NCI-H1930 (cell line): ENCODE results near the gene ARHGAP18.

Experiments used
- DNase-seq, 2 experiments: peaks; one replicate each; lab custom pipeline; 2025; lab: John Stamatoyannopoulos, UW

ARHGAP18 gene

DNA sequence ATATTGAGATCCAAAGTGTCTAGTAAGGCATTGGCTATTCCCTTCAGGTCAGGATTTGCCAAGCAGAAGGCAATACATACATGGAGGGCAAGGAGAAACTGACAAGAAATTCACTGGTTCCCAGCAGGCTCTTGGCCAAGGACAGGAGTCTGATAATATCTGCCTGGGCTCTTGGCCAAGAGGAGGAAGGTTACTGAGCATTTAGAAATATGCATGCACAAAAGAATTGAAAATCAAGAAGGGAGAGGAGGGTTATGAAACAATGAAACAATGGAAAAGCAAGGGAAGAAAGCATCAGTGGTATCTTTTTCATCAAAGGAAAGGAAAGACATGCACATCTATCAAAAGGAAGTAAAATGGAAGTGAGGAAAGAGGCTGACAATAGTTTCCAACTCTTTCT is 42.4 kb downstream of the ARHGAP18 start:
- no peak for DNase-seq

DNA sequence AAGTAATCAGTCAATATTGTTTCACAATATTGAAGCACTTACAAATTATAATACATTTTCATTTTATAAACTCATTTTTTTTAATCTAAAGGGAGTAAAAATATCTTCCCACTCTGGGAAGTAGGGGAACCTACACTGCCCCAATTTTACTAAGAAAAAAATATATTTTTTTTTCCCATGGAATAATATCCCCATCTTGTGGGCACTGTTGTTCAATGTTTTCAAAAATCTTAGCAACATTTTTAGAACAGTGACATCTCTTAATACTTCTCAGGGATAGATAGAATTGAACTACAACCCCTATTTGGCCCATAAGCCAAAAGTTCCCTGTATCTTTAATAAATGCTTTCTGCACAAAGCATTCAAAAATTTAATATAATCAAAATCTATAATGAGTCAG is 42.9 kb downstream of the ARHGAP18 start:
- no peak for DNase-seq

DNA sequence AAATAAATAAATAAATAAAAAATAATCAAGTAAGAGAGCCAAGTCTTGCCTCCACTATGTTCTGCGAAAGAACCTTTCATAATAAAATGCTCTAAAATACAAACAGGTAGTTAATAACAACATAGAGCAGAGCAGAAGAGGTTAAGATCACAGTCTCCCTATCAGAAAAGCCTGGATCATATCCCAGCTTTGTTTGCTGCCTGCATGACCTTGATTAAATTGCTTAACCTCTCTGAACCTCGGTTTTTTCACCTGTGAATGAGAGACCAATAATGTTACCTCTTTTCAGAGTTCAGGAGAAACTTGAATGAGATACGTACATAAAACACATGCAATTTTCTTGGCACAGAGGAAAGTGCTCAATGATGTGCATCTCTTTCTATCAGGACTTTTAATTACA is 44.4 kb downstream of the ARHGAP18 start:
- no peak for DNase-seq

DNA sequence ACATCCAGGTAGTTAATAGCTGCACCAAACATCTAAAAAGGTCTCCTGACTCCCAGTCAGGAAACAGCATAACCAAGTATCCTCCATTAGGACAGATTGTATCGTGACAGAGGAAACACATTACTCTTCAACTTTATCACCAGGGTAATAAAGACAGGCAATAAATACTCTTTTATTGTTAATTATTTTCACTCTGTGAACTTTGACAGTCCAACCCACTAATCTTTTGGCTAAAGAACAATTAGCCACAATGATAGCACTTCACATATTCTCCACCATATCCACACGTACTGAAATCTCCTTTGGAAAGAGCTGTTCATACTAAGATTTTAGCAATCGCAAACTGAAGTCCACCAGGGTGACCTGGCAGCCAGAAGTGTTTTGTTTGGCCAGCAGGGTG is 46.4 kb downstream of the ARHGAP18 start:
- DNase-seq, result no peak

DNA sequence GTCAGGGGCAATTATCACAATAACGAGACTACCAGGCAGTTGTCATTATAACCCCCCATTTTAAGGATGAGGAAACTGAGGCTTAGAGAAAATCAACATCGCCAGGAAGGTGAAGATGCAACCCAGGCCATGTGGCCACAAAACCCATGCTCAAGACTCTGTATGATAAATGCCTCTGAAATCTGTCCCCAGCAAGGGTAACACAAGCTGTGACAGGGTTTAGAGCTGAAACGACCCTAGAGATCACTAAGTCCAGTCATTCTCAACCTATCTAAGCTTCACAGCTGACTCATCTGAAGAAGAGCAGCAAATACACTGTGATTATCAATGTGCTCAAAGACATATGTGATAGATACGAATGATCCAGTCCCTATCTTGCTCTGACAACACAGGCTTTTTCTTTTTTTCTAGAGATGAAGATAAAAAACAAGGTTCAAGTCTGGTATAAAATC is 47.0 kb downstream of the ARHGAP18 start:
- no peak for DNase-seq

DNA sequence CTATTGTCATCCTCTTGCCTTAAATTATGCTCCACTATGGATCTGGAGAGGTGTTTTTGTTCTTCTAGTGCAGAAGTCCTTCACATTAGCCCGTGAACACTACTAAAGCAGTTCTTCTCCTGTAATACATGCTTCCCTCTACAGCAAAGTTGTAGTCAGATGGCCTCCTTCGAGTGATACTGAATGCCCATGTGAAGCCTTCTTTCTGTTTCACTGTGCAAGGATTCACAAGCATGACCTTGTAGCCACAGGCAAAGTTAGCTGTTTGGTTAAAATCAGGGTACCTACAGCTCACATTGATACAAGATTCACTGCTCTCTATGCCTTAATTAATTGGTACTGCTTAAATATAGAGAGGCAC is 47.6 kb downstream of the ARHGAP18 start:
- no peak for DNase-seq

DNA sequence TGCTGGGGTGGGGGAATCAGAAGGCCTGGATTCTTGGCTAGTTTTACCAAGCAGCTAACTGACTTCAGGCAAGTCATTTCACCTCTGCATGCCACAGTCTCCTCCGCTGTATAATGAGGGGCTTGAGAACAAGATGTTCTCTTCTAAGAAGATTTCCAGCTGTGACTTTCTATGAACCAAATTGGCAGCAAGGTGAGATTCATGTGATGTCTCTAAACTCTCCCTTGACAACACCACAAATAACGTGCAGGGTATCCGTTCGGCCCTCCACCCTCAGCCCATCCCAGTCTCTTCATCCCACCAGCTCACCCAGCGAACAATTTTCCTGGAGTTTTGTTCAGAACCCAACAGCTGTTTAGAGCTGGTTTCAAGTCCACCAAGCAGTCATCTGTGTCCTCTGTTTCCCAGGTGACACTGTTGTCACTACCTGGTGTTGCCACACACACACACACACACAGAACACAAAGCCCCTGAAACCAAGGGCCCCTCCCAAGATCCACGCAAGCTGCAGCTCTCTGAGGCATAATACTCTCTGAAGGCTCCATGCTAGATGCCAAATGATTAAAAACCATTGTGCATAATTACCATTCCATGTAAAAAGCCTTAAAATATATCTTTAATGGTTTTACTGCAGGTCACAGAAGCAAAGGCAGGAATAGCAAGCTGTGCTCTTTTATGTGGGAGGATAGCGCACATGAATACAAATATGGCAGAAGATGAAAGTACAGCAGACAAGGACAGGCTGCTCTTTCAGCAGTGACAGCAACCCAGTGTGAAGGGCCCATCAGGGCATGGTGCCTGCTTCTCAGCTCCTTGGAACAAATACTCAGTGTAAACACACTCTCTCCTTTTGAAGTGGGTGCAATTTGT is 48.2 kb downstream of the ARHGAP18 start:
- DNase-seq, result no peak

DNA sequence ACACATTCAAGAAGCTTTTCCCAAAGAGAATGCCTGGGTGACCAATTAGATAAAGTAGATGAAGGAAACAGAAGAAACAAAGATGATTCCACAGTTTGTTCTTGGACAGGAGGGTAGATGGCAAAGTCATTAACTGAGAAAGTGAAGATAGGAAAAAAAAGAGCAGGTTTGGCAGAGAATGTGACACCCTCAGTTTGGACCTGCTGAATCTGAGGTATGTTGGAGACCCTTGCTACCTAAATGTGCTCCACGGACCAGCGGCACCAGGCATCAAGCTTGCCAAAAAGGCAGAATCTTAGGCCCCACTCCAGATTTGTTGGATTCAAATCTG is 49.7 kb downstream of the ARHGAP18 start:
- DNase-seq, result no peak

DNA sequence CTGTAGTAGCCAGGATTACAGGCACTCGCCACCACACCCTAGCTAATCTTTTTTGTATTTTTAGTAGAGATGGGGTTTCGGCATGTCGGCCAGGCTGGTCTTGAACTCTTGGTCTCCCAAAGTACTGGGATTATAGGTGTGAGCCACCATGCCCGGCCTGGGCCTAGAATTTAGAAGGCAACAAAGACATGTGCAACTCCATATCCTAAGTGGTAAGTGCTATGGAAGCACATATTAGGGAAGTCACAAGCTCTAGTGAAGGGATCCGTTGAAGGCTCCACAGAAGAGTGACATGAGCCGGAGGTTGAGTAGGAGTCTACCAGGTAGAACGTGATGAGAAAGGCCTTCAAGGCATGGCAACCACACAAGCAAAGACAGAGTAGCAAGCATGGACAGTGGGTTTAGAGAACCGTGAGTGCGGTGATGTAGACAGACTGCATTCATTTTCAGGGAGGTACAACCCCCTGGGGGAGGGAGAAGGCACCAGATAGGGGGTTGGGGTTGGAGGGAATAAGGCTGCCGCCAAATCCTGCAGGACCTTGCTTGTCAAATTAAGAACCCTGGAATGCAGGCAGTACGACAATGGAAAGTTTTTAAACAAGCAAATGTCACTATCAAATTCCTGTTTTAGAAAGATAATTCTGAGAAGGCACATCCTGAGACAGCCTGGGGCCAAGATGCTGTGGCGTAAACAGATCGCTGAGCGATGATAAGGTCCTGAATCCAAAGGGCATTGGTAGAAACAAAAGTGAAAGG is 50.2 kb downstream of the ARHGAP18 start:
- no peak for DNase-seq

DNA sequence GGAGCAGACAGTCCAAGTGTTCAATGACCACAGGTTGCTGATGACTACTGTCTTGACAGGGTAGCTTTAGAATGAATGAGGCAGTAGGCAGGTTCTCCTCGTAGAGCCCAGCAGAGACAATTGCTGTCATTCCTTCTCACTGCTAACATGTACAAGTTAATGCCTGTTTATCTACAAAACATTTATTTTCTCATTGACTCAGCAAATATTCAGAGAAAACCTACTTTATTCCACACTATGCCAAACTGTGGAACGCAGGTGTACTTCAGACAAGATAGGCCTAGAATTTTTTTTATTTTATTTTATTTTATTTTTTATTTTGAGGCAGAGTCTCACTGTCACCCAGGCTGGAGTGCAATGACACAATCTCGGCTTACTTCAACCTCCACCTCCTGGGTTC is 50.8 kb downstream of the ARHGAP18 start:
- no peak for DNase-seq

DNA sequence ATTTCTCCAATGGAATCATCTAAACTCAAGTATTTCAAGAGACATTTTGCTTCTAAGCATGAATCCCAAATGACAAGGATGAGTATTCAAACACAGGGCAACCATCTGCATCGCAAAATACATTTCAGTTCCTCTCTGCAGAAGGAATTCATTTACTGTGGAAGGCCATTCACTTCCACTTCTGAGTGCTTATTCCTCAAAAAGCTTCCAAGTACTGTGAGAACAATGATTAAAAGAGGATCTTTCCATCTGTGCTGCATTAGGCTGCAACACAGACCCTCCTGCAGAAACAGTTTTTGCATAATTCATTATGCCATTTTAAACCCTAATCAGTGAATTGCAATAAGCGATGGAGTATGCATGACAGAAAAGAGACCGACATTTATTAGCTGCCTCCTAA is 52.5 kb downstream of the ARHGAP18 start:
- no peak for DNase-seq

DNA sequence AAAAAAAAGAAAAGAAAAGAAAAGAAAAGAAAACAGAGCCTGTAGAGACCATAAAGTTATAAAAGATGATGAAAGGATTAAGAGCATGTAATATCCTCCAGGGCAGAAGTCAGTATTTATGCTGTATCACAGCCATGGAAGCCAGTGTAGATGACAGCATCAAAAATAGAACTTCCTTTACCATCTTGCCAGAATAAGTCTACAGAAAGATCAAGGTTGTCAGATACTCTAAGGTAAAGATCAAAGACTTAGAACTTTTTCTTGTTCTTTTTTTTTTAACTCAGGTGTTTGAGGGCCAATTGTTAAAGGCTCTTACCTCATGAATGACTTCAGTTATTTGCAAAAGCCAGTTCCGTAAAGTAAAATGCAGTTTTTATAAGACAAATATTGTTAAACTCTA is 54.6 kb downstream of the ARHGAP18 start:
- DNase-seq, result no peak

DNA sequence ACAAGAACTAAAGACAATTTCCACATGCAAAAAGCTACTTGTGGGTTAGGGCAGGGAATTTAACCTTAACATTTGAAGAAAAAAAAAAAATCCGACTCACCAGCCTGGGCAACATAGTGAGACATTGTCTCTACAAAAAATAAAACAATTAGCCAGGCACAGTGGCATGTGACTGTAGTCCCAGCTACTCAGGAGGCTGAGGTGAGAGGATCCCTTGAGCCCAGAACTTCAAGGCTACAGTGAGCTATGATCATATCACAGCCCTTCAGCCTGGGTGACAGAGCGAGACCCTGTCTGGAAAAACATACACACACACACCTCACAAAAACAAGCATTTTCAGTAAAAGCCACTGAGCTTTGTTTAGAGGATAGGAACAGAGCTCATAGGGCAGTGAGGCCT is 56.2 kb downstream of the ARHGAP18 start:
- DNase-seq, result no peak

DNA sequence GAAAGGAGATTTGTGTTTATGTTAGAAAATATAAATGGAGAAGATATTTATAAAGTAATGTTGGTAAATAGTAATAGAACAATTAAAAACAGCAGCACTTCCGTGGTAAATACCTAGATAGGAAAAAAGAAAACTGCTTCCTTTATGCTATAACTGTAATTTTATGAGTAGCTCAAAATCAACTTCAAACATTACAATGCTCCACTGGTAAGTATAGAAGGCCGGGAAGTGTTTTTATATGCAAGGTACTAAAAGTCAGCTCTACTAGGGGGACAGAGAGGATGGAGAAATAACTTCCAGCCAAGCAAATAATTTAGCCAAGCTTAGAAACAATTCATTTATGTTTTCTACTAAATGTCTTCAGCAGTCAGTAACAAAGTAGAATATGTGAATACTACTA is 56.7 kb downstream of the ARHGAP18 start:
- no peak for DNase-seq

DNA sequence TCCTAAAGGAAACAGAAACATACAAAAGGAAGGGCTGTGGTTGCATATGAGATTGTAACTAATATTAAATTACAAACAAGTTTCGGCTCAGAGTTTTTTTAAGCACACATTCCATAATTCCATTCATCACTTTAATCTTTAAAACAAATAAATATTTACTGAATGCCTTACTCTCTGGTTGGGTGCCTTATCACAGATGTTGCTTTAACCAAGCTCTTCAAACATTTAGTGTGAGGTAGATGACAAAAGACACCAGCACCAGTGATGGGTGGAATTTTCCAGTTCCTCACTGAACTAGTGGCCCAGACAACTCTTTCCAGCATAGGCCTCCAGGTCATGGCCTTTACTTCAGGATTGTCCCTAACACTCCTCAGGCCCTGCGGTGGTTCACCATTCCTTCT is 58.7 kb downstream of the ARHGAP18 start:
- no peak for DNase-seq

DNA sequence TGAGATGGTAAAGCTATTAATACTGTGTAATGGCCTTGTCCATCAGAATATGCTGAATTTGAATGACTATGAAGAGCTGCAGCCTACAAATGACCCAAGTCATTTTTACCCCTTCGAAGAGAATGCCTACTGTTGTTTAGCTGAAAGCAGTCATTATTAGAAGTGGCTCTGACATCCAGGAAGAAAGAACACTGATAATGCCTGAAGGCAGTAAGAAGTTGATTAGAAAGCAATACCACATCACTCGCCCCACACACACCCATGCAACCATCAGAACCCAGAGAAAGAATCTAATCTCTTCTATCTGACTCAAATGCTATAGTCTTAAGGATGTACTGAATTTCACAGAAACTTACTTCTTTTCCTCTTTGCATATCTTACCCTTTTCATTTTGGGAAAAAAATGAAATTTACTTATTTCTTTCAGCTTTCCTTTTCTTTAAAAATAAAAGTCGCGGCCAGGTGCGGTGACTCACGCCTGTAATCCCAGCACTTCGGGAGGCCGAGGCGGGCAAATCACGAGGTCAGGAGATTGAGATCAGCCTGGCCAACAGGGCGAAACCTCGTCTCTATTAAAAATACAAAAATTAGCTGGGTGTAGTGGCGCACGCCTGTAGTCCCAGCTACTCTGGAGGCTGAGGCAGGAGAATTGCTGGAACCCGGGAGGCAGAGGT is 61.0 kb downstream of the ARHGAP18 start:
- DNase-seq, result no peak

DNA sequence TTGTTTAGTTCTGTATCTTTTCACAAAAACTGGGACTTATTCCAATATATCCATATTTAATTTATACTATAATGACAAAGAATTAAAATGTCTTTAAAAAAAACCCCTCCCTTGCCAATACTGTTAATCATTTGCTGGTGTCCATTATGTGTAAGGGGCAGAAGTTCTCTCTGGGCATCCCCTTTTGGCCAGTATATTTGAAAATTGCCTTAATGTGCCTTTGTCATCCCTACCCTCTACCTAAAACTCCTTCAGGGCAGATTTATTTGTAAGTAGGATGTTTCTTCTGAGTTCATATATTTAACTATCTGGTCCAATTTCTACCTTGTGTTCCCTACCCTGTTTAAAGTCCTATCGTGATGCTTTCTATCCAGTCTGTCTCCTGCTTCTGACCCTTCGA is 62.9 kb downstream of the ARHGAP18 start:
- no peak for DNase-seq

DNA sequence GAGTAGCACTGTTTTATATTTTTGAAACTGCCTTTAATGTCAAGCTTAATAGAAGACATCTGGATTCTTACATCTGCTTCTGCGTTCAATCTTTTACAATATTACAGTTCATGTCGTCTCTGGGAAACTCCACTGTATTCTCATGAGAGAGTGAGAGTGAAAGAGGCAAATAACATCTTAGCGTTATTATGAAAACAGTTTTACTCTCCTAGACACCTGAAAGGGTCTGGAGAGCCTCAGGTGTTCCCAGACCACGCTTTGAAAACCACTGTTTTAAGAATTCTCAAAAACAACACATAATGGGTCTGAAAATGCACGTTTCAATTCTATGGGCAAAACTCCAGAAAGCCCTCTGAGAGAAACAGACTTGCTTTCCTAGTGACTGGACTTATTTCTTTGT is 63.3 kb downstream of the ARHGAP18 start:
- DNase-seq, result no peak

DNA sequence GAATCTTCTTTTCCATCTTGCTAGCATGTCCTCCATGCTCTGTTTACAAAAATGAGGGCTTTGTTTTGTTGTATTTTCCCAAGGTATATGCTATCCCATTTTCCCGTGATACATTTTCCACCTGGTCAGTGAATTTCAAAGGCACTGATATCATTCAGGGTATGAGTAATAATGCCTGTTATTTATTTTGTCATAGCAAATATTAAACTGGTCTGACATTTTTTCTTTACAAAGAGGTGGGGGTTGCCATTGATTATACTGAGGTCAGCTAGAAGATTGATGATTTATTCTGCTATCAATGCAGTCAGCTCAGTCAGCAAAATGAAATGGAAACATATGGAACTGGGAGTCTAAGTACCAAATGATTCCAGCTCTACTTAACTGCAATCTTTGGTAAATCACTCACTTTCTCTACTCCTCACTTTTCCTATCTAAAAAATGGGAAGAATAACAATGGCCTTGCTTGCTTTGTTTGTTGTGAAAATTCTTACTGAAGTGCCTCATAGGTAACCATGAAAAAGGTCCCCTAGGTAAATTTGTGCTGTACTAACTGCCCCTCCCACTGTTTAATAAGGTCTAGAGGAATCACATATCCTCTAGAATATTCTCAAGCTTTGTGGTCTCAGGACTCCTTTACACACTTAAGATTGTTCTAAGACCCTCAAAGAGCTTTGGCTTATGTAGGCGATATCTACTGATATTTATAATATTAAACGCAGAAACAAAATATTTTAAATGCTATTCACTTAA is 64.0 kb downstream of the ARHGAP18 start:
- DNase-seq, result no peak

DNA sequence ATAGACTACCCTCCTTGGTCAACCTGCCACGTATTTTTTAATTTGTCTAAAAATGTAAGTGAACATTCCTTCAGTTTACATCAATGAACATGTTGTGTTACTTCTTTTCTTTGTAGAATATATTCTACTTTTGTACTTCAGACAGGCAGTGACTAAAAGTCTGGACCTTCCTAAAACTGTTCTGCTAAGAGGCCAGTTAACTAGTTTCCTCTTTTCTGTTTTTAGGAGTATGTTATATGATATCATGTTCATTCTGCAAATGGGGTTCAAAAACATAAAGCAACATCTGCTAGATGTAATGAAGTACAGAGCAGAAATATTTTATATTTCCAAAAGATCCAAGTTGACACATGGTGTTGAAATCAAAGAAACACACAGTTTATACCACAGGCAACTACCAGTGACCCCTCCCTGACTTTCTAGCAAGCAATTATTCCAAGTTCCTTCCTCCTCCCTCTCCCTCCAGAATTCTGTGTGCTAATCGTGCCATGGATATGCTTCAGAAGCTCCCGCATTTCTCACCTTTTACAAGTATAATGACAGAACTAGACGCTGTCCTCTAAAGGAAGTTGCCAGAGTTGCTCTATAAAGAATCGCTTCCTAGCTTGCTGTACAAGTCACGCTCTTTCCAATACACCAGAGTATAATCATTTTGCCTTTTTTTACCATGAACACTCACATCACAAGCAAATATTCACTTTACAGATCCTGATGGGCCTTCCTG is 64.7 kb downstream of the ARHGAP18 start:
- no peak for DNase-seq

DNA sequence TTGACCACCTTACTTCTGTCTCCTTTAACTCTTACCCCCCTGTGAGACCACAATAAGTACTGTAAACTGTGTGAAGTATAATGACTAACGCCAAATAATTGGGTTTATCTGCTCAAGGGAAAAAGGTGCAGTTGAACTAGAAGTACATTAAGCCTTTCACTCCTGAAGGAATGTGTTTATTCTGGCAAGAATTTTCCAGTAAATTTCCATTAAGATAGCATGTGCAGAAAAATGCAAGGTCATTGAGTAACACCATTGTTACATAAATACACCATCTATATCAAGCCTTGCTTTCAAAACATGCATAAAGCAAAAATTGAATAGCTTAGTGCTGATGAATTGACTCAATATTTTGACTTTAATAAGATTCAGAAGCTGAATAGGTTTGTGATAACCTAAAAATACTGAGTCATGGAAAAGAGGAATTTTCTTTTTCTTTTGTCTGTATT is 65.4 kb downstream of the ARHGAP18 start:
- DNase-seq, result no peak

DNA sequence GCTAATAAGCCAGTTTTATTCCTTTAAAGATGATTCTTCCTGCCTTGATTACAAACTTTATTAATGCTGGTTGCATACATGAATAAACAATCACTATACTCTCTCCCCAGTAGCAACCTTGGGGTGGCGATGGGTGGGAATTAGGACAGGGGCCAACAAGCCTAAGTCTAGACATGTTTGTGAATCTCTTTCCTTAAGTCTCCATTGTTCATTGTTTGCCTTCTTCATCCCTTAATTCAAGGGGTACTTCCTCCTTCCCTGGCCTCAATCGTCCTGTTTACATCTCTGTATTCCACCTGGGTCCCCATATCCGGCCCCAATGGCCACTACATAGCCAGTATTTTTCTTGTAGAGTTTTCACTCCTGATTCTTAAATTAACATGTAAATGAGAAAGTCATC is 66.0 kb downstream of the ARHGAP18 start:
- no peak for DNase-seq
